HCT116 (cell line): Measurements from ENCODE around the gene DNAJC10.

Experiments
- SIN3A ChIP-seq: IDR thresholded peaks from 2 replicates; pipeline ENCODE4 v1.6.1; 2012; ENCODE audit warnings: low read depth
- SP1 ChIP-seq: IDR thresholded peaks from 2 replicates; pipeline ENCODE4 v1.6.1; 2012; ENCODE audit warnings: low read depth

GRCh38 chr2:182767578-182767977 is 51.5 kb downstream of the DNAJC10 start:
- no peak for TF ChIP-seq SIN3A
- no peak for TF ChIP-seq SP1
